Activated CD8-positive, alpha-beta memory T cell treated with anti-CD3 and anti-CD28 coated beads for 1 hour (primary cell): ENCODE measurements around the gene PYGO1.
"Not testable (repeated sequence)": the region's sequence is repeated elsewhere in the genome, so short reads cannot be mapped to it uniquely, and the experiment has no call there.

Experiments used
- DNase-seq, 2 donors: peaks; one replicate each; pipeline ENCODE4 v3.0.0-alpha.2; 2020; ENCODE audit warnings: low read depth in 1 of 2; ENCODE audit errors: extremely low read depth in 1 of 2

PYGO1 gene

GRCh38 chr15:55513152-55513551 lies 75.0 kb downstream of the PYGO1 start:
- no peak for DNase-seq

GRCh38 chr15:55507567-55507966 lies 80.6 kb downstream of the PYGO1 start:
- DNase-seq: no peak

- DNase-seq: not testable (repeated sequence)
These were observed 82.7 kb downstream of the PYGO1 start for GRCh38 chr15:55505407-55505806.

DNA sequence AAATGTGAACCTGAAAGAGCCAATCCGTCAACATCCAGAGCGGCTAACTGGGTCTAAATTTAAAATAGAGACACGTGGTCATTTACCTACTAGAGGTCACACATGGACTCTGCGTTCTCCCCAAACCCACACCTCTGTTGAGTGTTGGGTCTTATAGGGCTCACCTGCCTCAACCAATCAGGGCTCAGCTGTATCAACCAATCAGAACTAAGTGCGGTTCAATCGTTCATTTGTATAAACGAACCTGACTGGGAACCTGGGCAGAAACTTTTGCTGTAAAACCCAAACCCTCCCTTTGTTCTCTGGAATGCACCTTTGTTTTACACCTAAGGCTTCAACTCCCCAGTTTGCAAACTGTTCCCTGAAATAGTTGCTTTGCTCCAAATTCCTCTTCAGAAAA lies 89.0 kb downstream of the PYGO1 start:
- no peak for DNase-seq

DNA sequence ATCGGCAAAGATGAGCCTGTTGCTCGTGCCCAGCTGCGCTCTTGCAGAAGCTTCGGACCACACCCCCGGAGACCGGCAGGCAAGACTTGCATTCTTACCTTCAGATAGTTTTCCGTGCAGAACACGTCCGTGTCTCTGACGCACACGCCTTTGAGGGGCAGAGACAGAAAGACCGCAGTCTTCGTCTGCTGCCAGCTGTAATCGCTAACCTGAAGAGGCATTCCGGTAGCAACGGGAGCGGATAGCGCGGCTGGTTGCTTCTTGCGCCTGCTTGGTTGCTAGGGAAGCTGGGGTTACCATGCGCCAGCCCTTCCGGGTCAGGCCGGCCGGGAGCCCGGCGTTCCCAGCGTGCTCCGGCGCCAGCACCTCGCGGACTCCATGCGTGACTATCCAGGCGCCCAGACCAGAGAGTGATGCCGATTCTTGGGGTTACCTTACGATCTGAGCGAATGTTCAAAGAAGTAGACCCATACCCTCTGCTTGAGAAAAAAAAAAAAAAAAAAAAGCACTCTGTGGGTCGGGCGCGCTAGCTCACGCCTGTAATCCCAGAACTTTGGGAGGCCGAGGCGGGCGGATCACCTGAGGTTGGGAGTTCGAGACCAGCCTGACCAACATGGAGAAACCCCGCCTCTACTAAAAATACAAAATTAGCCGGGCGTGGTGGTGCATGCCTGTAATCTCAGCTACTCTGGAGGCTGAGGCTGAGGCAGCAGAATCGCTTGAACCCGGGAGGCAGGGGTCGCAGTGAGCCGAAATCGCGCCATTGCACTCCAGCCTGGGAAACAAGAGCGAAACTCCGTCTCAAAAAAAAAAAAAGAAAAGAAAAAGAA lies 89.8 kb downstream of the PYGO1 start:
- peak; percentile 51 to 52 for DNase-seq

GRCh38 chr15:55496716-55497115 lies 91.4 kb downstream of the PYGO1 start:
- DNase-seq: no peak

DNA sequence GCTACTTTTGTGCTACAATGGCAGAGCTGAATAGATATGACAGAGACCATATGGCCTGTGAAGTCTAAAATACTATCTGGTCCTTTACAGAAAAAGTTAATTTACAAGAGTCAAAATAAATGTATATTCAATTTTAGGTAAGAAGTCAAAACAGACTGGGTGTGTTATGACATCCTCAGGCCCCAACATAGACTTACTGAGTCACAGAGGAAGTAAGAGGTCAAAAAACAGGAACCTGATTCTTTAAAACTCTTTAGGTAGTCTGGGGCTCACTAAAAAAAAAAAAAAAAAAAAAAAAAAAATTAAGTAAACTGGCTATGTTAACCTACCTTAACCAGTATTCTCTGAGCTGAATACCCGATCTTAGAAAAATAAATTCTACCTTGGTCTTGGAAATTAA lies 93.2 kb downstream of the PYGO1 start:
- DNase-seq: no peak

- DNase-seq: not testable (repeated sequence)
These were observed 99.1 kb downstream of the PYGO1 start for GRCh38 chr15:55488952-55489600.
